Loucy (cell line): ENCODE results near the gene CTNNA2.

Experiments used
- H2AFZ ChIP-seq: fragments of 200-600 bp; sonication (generic); 2 replicates; pipeline ENCODE4 v1.6.0; 2016; ENCODE audit warnings: antibody characterized with exemption, mild to moderate bottlenecking, low read length, moderate library complexity
- H3F3A ChIP-seq: fragments of 200-600 bp; 2 replicates; pipeline ENCODE4 v1.6.0; 2016; ENCODE audit warnings: antibody characterized with exemption, low read depth, mild to moderate bottlenecking
- H3K27me3 ChIP-seq: fragments of 200-600 bp; sonication (generic); 2 replicates; pipeline ENCODE4 v1.6.1; 2014; ENCODE audit warnings: low read length, mild to moderate bottlenecking; ENCODE audit not compliant: insufficient read depth, poor library complexity, severe bottlenecking
- H3K36me3 ChIP-seq: fragments of 200-600 bp; sonication (generic); 2 replicates; pipeline ENCODE4 v1.6.1; 2016; ENCODE audit warnings: low read length; ENCODE audit not compliant: insufficient read depth
- H3K4me1 ChIP-seq: fragments of 200-600 bp; sonication (generic); 2 replicates; pipeline ENCODE4 v1.5.1; 2014; ENCODE audit warnings: low read length, mild to moderate bottlenecking; ENCODE audit not compliant: insufficient read depth, poor library complexity, severe bottlenecking
- H3K4me2 ChIP-seq: fragments of 200-600 bp; sonication (generic); 2 replicates; pipeline ENCODE4 v1.6.0; 2014; ENCODE audit warnings: antibody characterized with exemption, low read length, low read depth, mild to moderate bottlenecking; ENCODE audit not compliant: poor library complexity, severe bottlenecking
- H3K4me3 ChIP-seq: fragments of 200-600 bp; sonication (generic); 2 replicates; pipeline ENCODE4 v1.5.1; 2014; ENCODE audit warnings: low read length, mild to moderate bottlenecking, mixed read lengths; ENCODE audit not compliant: poor library complexity, severe bottlenecking
- H3K79me2 ChIP-seq: fragments of 200-600 bp; sonication (generic); 2 replicates; pipeline ENCODE4 v1.6.1; 2014; ENCODE audit warnings: low read length; ENCODE audit not compliant: insufficient read depth
- H3K9ac ChIP-seq: fragments of 200-600 bp; sonication (generic); 2 replicates; pipeline ENCODE4 v1.6.0; 2014; ENCODE audit warnings: mild to moderate bottlenecking, low read depth, low read length, moderate library complexity; ENCODE audit not compliant: poor library complexity, severe bottlenecking
- H3K9me2 ChIP-seq: fragments of 200-600 bp; sonication (generic); replicated peaks from 2 replicates; pipeline ENCODE4 v1.6.1; 2016; ENCODE audit warnings: low read depth, low read length, mixed read lengths
- H3K9me3 ChIP-seq: fragments of 200-600 bp; sonication (generic); 2 replicates; pipeline ENCODE4 v1.6.1; 2014; ENCODE audit warnings: mild to moderate bottlenecking, antibody characterized with exemption, low read length, low read depth; ENCODE audit not compliant: insufficient read depth
- H4K20me1 ChIP-seq: fragments of 200-600 bp; sonication (generic); 2 replicates; pipeline ENCODE4 v1.6.0; 2014; ENCODE audit warnings: antibody characterized with exemption, low read length, mild to moderate bottlenecking; ENCODE audit not compliant: insufficient read depth, poor library complexity, severe bottlenecking
- CTCF ChIP-seq: fragments of 200-600 bp; sonication (generic); conservative IDR thresholded peaks from 2 replicates; pipeline ENCODE4 v1.5.1; 2014; ENCODE audit warnings: mild to moderate bottlenecking, antibody characterized with exemption, low read length
- EZH2phosphoT487 ChIP-seq: fragments of 200-600 bp; IDR thresholded peaks from 2 replicates; pipeline ENCODE4 v1.6.1; 2018; ENCODE audit warnings: antibody characterized with exemption, mild to moderate bottlenecking, moderate library complexity, borderline replicate concordance

CTNNA2 gene

GRCh38 chr2:80061881-80062280, 549.0 kb downstream of the CTNNA2 start:
- H3K4me3 ChIP-seq, result no peak overlapping the region
- no peaks in the 10 kb centered on the region for H3K9me3 ChIP-seq
- no peaks in the 10 kb centered on the region for H3K4me1 ChIP-seq
- H3F3A ChIP-seq, result no peaks in the 10 kb centered on the region
- H3K36me3 ChIP-seq, result no peaks in the 10 kb centered on the region
- H3K9ac ChIP-seq, result no peak overlapping the region
- no peak for TF ChIP-seq CTCF
- TF ChIP-seq EZH2phosphoT487, result no peak
- H3K79me2 ChIP-seq, result no peaks in the 10 kb centered on the region
- H3K4me2 ChIP-seq, result no peak overlapping the region
- no peaks in the 10 kb centered on the region for H4K20me1 ChIP-seq
- no peak overlapping the region for H2AFZ ChIP-seq
- H3K27me3 ChIP-seq, result no peaks in the 10 kb centered on the region
- no peaks in the 10 kb centered on the region for H3K9me2 ChIP-seq

GRCh38 chr2:80062298-80062697, 549.4 kb downstream of the CTNNA2 start:
- H3K9me2 ChIP-seq, result no peaks in the 10 kb centered on the region
- no peaks in the 10 kb centered on the region for H4K20me1 ChIP-seq
- H3K27me3 ChIP-seq, result no peaks in the 10 kb centered on the region
- H3K9me3 ChIP-seq, result no peaks in the 10 kb centered on the region
- H3K79me2 ChIP-seq, result no peaks in the 10 kb centered on the region
- no peaks in the 10 kb centered on the region for H3F3A ChIP-seq
- no peak overlapping the region for H3K4me3 ChIP-seq
- no peaks in the 10 kb centered on the region for H3K4me1 ChIP-seq
- H3K4me2 ChIP-seq, result no peak overlapping the region
- no peak overlapping the region for H3K9ac ChIP-seq
- H3K36me3 ChIP-seq, result no peaks in the 10 kb centered on the region
- H2AFZ ChIP-seq, result no peak overlapping the region
- no peak for TF ChIP-seq EZH2phosphoT487
- TF ChIP-seq CTCF, result no peak

GRCh38 chr2:80068038-80068731, 555.3 kb downstream of the CTNNA2 start:
- Histone ChIP-seq H4K20me1 (no peaks in the 10 kb centered on the region), H2AFZ (no peak overlapping the region), H3K9ac (no peak overlapping the region), H3K4me2 (no peak overlapping the region), H3K27me3 (no peaks in the 10 kb centered on the region), H3K79me2 (no peaks in the 10 kb centered on the region), H3K9me2 (no peaks in the 10 kb centered on the region), H3F3A (no peaks in the 10 kb centered on the region), H3K4me3 (no peak overlapping the region), H3K9me3 (no peaks in the 10 kb centered on the region), H3K4me1 (no peaks in the 10 kb centered on the region), H3K36me3 (no peaks in the 10 kb centered on the region)
- TF ChIP-seq CTCF, result no peak
- no peak for TF ChIP-seq EZH2phosphoT487
